ENCODE results near the gene HOXD8.

HOXD8 gene

DNA sequence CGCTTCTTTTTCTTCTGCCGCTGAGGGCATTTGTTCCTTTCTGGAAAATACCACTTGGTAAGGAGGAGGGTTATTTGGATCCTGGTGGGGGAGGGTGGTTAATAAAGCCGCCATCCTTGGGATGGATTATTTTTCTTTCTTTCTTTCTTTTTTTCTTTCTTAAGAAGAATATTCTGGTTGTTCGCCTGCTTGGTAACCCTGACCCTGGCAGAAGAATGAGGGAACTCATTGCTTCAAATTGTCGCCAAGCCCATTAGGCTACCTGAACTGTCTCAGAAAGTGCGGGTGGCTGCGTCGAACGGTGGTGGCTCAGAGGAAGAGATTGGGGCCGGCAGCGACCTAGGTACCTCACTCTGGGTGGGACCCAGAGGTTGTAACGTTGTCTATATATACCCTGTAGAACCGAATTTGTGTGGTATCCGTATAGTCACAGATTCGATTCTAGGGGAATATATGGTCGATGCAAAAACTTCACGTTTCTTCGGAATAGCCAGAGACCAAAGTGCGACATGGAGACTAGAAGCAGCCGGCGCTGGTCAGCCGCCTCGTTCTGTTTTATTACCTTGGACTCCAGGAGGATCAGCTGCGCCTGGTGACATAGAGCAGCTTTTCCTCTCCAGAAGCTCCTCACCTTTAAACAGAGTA, 20.6 kb downstream of the HOXD8 start:
- peaks cover 8% of the 10 kb centered on the region; the same call in 1 of the 2 replicates for H3K36me3 ChIP-seq (replicated peaks)
- no peak for DNase-seq (ENCODE audit: low spot score in 2 of 2)
- H3K4me1 ChIP-seq = peaks cover 9% of the 10 kb centered on the region
- H3K4me3 ChIP-seq = no peak overlapping the region
- H3K27me3 ChIP-seq (ENCODE audit: low read depth) = no peaks in the 10 kb centered on the region
- in situ Hi-C loops (cut with MboI; ENCODE audit: low sequenced_read_pairs) = no loop called here
- H3K9me3 ChIP-seq = no peaks in the 10 kb centered on the region

DNA sequence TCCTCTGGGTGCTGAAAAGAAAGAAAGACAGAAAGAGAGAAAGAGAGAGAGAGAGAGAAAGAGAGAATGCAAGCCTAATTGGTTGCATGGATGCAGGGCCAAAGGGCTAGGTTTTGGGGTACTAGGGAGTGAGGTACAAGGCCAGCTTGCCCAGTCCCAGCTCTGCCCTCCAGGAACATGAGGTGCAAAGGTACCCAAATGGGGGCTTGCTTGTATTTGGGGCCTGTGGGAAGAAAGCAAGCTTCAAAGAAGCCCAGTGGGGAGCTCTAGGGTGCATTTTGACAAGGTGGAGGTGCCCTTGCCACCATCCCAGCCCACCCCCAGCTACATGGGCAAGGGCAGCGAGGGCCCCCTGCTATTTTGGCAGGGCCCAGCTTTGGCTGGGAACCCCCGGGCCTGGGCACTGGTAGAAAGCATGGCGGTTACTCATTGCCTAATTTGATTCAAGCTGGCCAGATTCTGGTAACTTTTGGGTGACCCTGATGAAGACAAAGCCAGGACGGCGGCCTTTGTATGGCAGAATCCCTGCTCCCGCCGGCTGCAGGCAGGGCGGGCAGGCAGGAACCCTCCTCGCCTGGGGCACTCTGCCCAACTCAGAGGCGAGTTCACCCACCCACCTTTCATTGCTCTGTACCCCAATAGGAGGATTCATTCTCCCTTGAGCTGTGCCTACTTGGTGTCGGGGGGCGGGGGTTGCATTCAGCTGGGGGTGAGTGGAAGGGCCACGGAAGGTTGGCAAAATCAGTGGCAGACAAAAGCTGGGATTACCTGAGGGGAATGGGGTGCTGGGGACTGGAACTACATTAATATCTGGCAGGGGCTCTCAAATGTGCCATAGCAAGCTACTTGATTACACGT, 21.3 kb downstream of the HOXD8 start:
- DNase-seq (ENCODE audit: low spot score in 2 of 2) = no peak
- Histone ChIP-seq H3K36me3 (replicated peaks) (peaks cover 7% of the 10 kb centered on the region; the same call in 1 of the 2 replicates), H3K4me3 (no peak overlapping the region), H3K9me3 (no peaks in the 10 kb centered on the region), H3K27me3 (ENCODE audit: low read depth) (no peaks in the 10 kb centered on the region), H3K4me1 (peaks cover 10% of the 10 kb centered on the region)
- in situ Hi-C loops (cut with MboI; ENCODE audit: low sequenced_read_pairs) = no loop called here

- H3K27me3 ChIP-seq (ENCODE audit: low read depth) = no peaks in the 10 kb centered on the region
- no peak for DNase-seq (ENCODE audit: low spot score in 2 of 2)
- in situ Hi-C loops (cut with MboI; ENCODE audit: low sequenced_read_pairs) = no loop called here
- H3K4me1 ChIP-seq = peaks cover 3% of the 10 kb centered on the region
- H3K36me3 ChIP-seq (replicated peaks) = peaks cover 5% of the 10 kb centered on the region; the same call in 1 of the 2 replicates
- H3K9me3 ChIP-seq = no peaks in the 10 kb centered on the region
- H3K4me3 ChIP-seq = no peak within 1 kb of the TSS
These were observed 22.2 kb downstream of the HOXD8 start, which contains the start of gene HOXD4 for GRCh38 chr2:176151442-176152287. Gene HOXD4 (plus strand): TSS chr2:176151550. CDS start chr2:176151634, 84 bp downstream.

DNA sequence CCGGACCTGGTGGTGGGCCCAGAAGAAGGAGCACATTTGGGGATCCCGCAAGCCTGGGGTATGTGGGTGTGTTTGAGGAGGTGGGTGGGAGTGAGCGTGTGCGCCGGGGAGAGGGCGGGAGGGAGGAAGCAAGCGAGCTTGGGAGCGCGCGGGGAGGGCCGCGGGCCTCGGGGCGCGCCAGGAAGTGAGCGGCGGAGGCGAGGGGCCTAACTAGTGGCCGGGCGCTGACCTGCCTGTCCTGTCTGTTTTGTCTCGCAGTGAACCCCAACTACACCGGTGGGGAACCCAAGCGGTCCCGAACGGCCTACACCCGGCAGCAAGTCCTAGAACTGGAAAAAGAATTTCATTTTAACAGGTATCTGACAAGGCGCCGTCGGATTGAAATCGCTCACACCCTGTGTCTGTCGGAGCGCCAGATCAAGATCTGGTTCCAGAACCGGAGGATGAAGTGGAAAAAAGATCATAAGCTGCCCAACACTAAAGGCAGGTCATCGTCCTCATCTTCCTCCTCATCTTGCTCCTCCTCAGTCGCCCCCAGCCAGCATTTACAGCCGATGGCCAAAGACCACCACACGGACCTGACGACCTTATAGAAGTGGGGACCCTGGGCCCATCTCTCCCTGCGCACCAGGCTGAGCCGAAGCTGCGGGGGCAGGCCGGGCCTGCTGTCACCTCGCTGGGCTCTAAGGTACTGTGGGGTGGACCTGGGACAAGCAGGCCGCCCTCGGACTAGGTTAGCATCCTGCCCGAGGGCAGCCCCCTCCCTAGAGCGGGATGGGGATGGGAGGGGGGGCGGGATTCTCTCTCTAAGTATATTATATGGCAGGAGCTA, 23.1 kb downstream of the HOXD8 start:
- DNase-seq (ENCODE audit: low spot score in 2 of 2) = no peak
- H3K27me3 ChIP-seq (ENCODE audit: low read depth) = no peaks in the 10 kb centered on the region
- no peaks in the 10 kb centered on the region for H3K9me3 ChIP-seq
- in situ Hi-C loops (cut with MboI; ENCODE audit: low sequenced_read_pairs) = no loop called here
- H3K36me3 ChIP-seq (replicated peaks) = peaks cover 5% of the 10 kb centered on the region; the same call in 1 of the 2 replicates
- H3K4me3 ChIP-seq = no peak overlapping the region
- peaks cover 9% of the 10 kb centered on the region for H3K4me1 ChIP-seq

DNA sequence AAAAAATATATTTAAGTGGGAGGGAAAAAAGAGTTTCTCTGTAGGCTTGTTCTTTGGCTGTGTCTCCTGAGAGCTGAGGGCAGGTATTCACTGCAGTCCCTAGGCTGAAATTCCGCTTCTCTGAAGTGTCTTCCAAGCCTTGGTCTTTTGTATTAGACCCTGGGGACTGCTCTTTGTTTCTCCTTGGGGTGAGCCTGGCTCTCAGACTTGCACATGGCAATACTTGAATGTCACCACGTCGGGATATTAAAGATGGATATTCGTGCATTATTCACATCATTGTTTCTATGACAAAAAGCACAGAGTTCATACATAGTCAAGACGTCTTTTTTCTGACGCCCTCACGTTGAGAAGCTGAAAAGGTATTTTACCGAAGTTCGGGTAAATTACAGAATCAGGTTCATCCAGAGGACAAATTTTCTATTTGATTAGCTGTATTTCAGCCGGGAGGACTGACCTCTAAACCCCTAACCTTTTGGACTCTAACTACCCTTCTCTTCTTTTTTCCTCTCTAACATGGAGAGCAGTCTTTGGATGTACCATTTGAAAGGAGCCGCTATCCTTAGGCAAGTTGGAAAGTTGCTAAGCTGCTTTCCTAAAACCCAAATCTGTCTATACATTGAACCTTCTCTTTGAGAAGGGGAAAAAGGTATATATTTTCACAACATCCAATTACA, 25.2 kb downstream of the HOXD8 start:
- peaks cover 16% of the 10 kb centered on the region for H3K4me1 ChIP-seq
- no peaks in the 10 kb centered on the region for H3K27me3 ChIP-seq (ENCODE audit: low read depth)
- H3K4me3 ChIP-seq = no peak overlapping the region
- H3K36me3 ChIP-seq (replicated peaks) = peaks cover 5% of the 10 kb centered on the region; the same call in 1 of the 2 replicates
- DNase-seq (ENCODE audit: low spot score in 2 of 2) = no peak
- in situ Hi-C loops (cut with MboI; ENCODE audit: low sequenced_read_pairs) = no loop called here
- no peaks in the 10 kb centered on the region for H3K9me3 ChIP-seq

GRCh38 chr2:176155356-176156044, 26.0 kb downstream of the HOXD8 start:
- Histone ChIP-seq H3K9me3 (no peaks in the 10 kb centered on the region), H3K4me3 (no peak overlapping the region), H3K4me1 (peaks cover 16% of the 10 kb centered on the region), H3K27me3 (ENCODE audit: low read depth) (no peaks in the 10 kb centered on the region), H3K36me3 (replicated peaks) (peaks cover 5% of the 10 kb centered on the region; the same call in 1 of the 2 replicates)
- DNase-seq (ENCODE audit: low spot score in 2 of 2) = no peak
- in situ Hi-C loops (cut with MboI; ENCODE audit: low sequenced_read_pairs) = no loop called here

DNA sequence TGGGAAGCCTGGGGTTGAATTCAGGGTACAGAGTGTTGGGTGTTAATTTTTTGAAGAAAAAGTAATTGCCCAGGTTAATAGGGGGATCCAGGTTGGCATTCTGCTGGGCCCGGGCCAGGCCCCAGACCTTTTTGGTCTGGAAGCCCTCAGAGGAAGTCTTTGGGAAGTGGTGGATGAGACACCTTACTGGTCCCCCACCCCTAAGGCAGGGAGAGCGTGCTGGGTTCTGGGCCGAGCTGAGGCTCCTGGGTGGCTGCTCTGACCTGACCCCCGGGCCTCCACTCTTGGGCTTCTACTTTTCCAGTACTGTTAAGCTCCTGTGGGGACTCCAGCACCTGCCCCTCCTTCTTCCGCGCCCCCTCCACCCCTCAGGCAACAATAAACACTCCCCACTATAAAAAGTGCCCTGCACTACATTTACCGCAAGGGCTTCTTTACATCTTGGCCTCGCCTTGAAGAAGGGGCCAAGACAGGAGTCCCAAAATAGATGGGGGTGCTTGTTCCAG, 26.8 kb downstream of the HOXD8 start:
- no peak for DNase-seq (ENCODE audit: low spot score in 2 of 2)
- Histone ChIP-seq H3K27me3 (ENCODE audit: low read depth) (no peaks in the 10 kb centered on the region), H3K36me3 (replicated peaks) (peaks cover 5% of the 10 kb centered on the region; the same call in 1 of the 2 replicates), H3K9me3 (no peaks in the 10 kb centered on the region; the same call in 1 of the 2 replicates), H3K4me3 (no peak overlapping the region), H3K4me1 (peaks cover 16% of the 10 kb centered on the region)
- in situ Hi-C loops (cut with MboI; ENCODE audit: low sequenced_read_pairs) = no loop called here

DNA sequence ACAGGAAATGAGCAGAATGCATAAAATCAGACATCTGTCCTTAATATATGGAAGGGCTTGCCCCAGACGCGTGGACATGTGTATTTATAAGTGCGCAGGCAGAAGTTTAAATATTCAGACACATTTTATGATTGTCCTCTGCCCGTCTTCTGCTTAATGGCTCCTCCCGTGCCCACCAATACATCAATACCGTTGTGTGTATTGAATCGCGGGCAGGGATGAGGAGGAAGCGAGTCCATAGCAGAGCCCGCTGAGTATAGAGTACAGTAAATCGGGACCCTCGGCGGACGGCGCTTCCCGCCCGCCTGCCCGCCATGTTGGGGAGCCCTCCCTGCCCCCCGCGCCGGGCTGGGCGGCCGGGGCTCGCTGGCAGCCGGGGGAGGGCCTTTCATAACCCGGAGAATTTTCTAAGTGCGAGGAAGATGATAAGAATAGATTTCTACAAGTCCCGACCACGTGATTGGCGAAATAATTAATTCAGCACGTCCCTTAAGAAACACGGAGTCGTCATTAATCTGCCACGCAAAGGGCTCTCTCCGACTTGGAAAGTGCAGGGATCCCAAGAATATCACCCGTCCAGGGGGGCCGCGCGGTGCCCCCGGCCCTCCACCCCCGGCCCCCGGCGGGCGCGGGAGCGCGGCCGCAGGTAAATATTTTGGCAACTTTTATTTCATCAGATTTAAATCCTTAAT, 27.4 kb downstream of the HOXD8 start, which contains the start of gene HOXD3:
Gene HOXD3 (plus strand): TSS at position 501 of the 692 bp plus-strand sequence. CDS start 11,808 bp downstream, outside the sequence.
- Histone ChIP-seq H3K4me3 (peak within 1 kb of the TSS; percentile 31), H3K4me1 (peaks cover 16% of the 10 kb centered on the region), H3K9me3 (no peaks in the 10 kb centered on the region; the same call in 1 of the 2 replicates), H3K27me3 (ENCODE audit: low read depth) (no peaks in the 10 kb centered on the region), H3K36me3 (replicated peaks) (peaks cover 5% of the 10 kb centered on the region; the same call in 1 of the 2 replicates)
- in situ Hi-C loops (cut with MboI; ENCODE audit: low sequenced_read_pairs) = no loop called here
- no peak for DNase-seq (ENCODE audit: low spot score in 2 of 2)

GRCh38 chr2:176157499-176158185, 28.1 kb downstream of the HOXD8 start:
- peak; percentile 90 to 93 for DNase-seq (ENCODE audit: low spot score in 2 of 2)
- Histone ChIP-seq H3K36me3 (replicated peaks) (peaks cover 5% of the 10 kb centered on the region; the same call in 1 of the 2 replicates), H3K9me3 (no peaks in the 10 kb centered on the region; the same call in 1 of the 2 replicates), H3K27me3 (ENCODE audit: low read depth) (no peaks in the 10 kb centered on the region), H3K4me3 (peak overlapping the region; percentile 31), H3K4me1 (peaks cover 16% of the 10 kb centered on the region)
- in situ Hi-C loops (cut with MboI; ENCODE audit: low sequenced_read_pairs) = no loop called here

- H3K9me3 ChIP-seq = no peaks in the 10 kb centered on the region; the same call in 1 of the 2 replicates
- H3K4me3 ChIP-seq = peak overlapping the region; percentile 31
- H3K36me3 ChIP-seq (replicated peaks) = peaks cover 4% of the 10 kb centered on the region; the same call in 1 of the 2 replicates
- no peaks in the 10 kb centered on the region for H3K27me3 ChIP-seq (ENCODE audit: low read depth)
- in situ Hi-C loops (cut with MboI; ENCODE audit: low sequenced_read_pairs) = no loop called here
- DNase-seq (ENCODE audit: low spot score in 2 of 2) = peak in 1 of 2 experiments; percentile 73
- H3K4me1 ChIP-seq = peaks cover 16% of the 10 kb centered on the region
These were observed 28.7 kb downstream of the HOXD8 start for GRCh38 chr2:176158186-176158591.
